D721Med (cell line): Measurements from ENCODE around the gene CBR4.

Experiments used
- DNase-seq: peaks from one replicate; pipeline ENCODE4 v3.0.0; 2011; ENCODE audit warnings: low spot score; ENCODE audit not compliant: insufficient read length
- FAIRE-seq: peaks from 2 replicates; lab custom pipeline; 2011; peaks lifted over from hg19 to GRCh38; lab: Jason Lieb, UNC
- CTCF ChIP-seq: IDR thresholded peaks from 2 replicates; pipeline ENCODE4 v1.5.1; 2012; ENCODE audit warnings: mild to moderate bottlenecking, control low read depth; ENCODE audit not compliant: insufficient read depth; ENCODE audit errors: missing control alignments

CBR4 gene

GRCh38 chr4:169032194-169032593, 22.1 kb upstream of the CBR4 start:
- no peak for TF ChIP-seq CTCF
- DNase-seq (no peak), FAIRE-seq (no peak)

GRCh38 chr4:169031392-169031791, 21.3 kb upstream of the CBR4 start:
- no peak for DNase-seq
- FAIRE-seq: no peak
- TF ChIP-seq CTCF: no peak

- no peak for FAIRE-seq
- TF ChIP-seq CTCF: no peak
- DNase-seq: no peak
Observed at GRCh38 chr4:169030562-169030982, 20.5 kb upstream of the CBR4 start.

GRCh38 chr4:169029947-169030346, 19.9 kb upstream of the CBR4 start:
- no peak for TF ChIP-seq CTCF
- no peak for FAIRE-seq
- no peak for DNase-seq

- no peak for TF ChIP-seq CTCF
- FAIRE-seq (no peak), DNase-seq (no peak)
Observed at GRCh38 chr4:169027663-169028062, 17.6 kb upstream of the CBR4 start.

GRCh38 chr4:169025184-169025583, 15.1 kb upstream of the CBR4 start:
- FAIRE-seq: no peak
- DNase-seq: no peak
- TF ChIP-seq CTCF: no peak

GRCh38 chr4:169024762-169025161, 14.7 kb upstream of the CBR4 start:
- DNase-seq (no peak), FAIRE-seq (peak; percentile 92)
- TF ChIP-seq CTCF: peak; percentile 76
